GM19455 (cell line): ENCODE data around the gene B3GALT6.

Experiments used
- ATAC-seq: cut with Tn5 transposase; IDR thresholded peaks from one replicate; pipeline ENCODE4 v1.9.1; 2021; ENCODE audit not compliant: unreplicated experiment

B3GALT6 gene

GRCh38 chr1:1200876-1201810 lies 30.9 kb upstream of the B3GALT6 start:
- ATAC-seq, result no peak

- no peak for ATAC-seq
These were observed 29.0 kb upstream of the B3GALT6 start for GRCh38 chr1:1202831-1203560.

- no peak for ATAC-seq
These were observed 28.2 kb upstream of the B3GALT6 start for GRCh38 chr1:1203561-1204424.

GRCh38 chr1:1204425-1204920 lies 27.6 kb upstream of the B3GALT6 start:
- no peak for ATAC-seq

GRCh38 chr1:1204998-1205768 lies 26.9 kb upstream of the B3GALT6 start:
- no peak for ATAC-seq

GRCh38 chr1:1205769-1206375 lies 26.2 kb upstream of the B3GALT6 start:
- no peak for ATAC-seq

GRCh38 chr1:1206376-1206965 lies 25.6 kb upstream of the B3GALT6 start, which contains the start of gene TNFRSF18:
Gene TNFRSF18 (minus strand): TSS chr1:1206592. CDS start chr1:1206571, 21 bp downstream.
- no peak for ATAC-seq

GRCh38 chr1:1206966-1207531 lies 25.0 kb upstream of the B3GALT6 start:
- ATAC-seq, result no peak

- no peak for ATAC-seq
These were observed 24.5 kb upstream of the B3GALT6 start for GRCh38 chr1:1207571-1207892.

GRCh38 chr1:1208713-1209433 lies 23.2 kb upstream of the B3GALT6 start:
- ATAC-seq, result no peak

GRCh38 chr1:1210726-1211540 lies 21.1 kb upstream of the B3GALT6 start:
- ATAC-seq, result no peak

- no peak for ATAC-seq
These were observed 20.2 kb upstream of the B3GALT6 start for GRCh38 chr1:1211541-1212441.

- no peak for ATAC-seq
These were observed 19.2 kb upstream of the B3GALT6 start for GRCh38 chr1:1212780-1213344.

GRCh38 chr1:1213345-1214265 lies 18.4 kb upstream of the B3GALT6 start, which contains the start of gene TNFRSF4:
Gene TNFRSF4 (minus strand): TSS chr1:1214153. CDS start chr1:1214127, 26 bp downstream.
- no peak for ATAC-seq

- no peak for ATAC-seq
These were observed 16.9 kb upstream of the B3GALT6 start for GRCh38 chr1:1215080-1215676.
